GM18861 (cell line): ENCODE data around the gene DUSP2.

ENCODE experiments used
- ATAC-seq: cut with Tn5 transposase; IDR thresholded peaks from one replicate; pipeline ENCODE4 v1.9.1; 2021; ENCODE audit not compliant: unreplicated experiment

DUSP2 gene

DNA sequence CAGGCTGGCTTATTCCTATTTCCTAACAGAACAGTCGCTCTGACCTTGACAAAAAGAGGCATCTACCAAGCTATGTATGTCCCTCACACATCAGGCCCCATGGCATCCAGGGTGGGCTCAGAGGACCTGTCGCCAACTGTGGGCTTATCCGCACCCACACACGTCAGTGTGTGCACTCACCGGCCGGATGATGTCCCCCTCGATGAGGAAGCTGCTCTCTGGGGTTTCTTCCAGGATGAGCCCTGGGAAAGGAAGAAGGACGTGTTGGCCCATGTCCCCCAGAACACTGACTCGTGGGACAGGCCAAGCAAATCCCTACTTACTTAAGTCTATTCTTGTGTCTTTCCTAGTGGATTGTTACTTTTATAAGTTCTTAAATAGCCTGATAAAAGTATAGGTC, 10.1 kb downstream of the DUSP2 start:
- no peak for ATAC-seq

DNA sequence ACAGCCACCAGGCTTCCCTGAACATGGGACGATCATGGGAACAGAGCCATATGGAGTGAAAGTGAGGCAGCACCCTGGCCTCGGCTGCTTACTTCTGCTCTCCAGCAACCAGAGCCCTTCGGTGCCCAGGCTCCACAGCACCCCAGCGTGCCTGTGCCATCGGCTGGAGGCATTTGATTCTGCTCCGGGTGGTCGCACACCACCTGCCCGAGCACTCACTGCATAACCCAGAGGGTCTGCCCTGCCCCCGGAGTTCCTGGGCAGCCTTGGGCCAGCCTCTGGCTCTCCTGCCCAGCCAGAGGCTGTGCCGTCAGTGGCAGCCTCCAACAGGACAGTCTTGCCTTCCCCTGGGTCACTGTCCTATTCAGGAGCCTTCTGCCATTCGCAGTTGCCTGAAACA, 10.8 kb downstream of the DUSP2 start:
- ATAC-seq: no peak

- ATAC-seq: no peak
Measured at GRCh38 chr2:96131813-96132745, 13.2 kb downstream of the DUSP2 start.

DNA sequence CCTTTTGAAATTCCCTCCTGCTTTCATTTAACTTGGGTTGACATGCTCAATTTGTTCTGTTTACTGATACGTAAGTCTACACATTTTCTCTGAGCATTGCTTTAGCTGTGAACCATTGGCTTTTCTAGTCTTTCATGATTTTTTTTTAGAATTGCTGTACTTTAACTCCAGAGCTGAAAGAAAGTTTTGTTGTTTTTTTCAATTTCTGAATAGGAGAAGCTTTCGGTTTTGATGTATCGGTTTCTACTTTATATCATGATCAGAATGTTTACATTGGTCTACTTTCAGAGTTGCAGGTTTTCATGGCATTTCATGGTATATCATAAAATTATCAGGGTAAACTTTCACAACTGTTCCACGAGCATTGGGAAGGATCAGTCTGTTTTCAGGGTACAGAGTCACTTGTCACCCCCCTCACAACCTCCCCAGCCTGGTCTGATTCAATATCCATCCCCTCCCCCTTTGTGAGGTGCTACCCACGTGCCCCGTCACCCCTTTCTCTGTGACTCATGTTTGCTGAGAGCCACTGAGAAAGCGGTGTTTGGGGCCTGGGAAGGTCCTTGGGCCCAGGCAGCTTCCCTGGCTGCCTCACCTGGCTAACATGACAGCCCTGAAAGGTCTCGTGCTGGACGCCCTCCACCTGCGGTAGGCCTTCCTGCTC, 14.0 kb downstream of the DUSP2 start:
- no peak for ATAC-seq

- ATAC-seq: no peak
Measured at GRCh38 chr2:96130483-96130882, 14.8 kb downstream of the DUSP2 start.

DNA sequence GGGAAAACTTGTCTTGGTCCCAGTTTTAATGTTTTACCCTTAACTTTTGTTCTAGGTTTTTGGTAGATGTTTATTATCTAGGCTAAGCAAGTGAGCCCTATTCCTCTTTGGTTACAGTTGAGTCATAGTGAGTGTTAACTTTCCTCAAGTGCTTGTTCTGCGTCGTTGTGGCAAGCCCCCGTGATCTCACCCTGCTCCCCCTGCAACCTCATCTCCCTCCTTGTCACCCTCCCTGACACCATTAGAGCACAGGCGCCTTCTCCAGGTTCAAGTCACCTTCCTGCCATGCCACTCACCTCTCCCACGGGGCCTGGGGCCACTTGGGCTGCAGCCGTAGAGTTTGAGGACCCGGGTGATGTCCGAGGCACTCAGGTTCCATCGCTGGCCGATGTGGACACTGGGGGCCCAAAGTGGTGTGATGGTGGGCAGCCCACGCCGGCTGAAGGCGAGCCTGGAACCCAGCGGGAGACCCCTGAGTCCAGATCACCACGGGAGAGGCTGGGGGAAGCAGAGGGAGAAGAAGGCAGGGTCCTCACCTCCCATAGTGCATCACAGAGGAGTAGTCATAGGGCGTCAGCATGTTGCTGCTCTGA, 15.6 kb downstream of the DUSP2 start:
- ATAC-seq: no peak

DNA sequence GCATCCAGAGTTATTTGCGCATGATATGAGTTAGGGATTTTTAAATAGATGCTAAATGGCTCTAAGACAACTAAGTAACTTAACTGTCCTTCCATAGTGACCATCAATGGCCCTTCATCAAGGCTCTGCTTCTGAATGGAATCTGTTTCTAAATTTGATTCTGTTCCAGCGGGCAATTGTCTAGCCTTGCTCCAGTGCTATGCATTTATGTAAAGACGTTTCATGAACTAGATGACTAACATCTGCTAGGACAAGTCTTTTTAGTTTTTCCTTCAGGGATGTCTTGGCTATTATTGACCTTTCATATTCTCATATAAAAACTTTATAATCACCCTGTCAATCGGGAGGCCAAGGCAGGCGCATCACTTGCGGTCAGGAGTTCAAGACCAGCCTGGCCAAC, 16.8 kb downstream of the DUSP2 start:
- no peak for ATAC-seq

GRCh38 chr2:96124406-96125265, 20.6 kb downstream of the DUSP2 start:
- ATAC-seq: no peak

DNA sequence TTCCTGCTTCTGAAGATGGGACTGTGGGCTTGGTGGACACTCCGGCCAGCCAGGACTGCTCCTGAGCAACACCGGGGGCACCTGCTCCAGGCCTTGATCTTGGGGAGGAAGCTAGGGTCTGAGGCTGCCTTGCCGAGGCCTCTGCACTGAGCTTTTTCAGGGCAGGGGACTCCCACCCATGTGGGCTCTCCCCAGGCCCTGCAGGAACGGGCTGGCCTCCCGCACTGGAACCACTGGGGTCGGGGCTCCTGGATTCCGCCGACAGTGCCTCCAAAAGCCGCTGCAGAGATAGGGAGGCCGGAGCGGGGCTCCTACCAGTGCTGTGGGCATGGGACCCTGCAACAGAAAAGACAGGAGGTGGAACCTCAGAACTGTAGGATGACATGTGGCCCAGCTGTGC, 21.3 kb downstream of the DUSP2 start:
- ATAC-seq: no peak

- ATAC-seq: no peak
Measured at GRCh38 chr2:96123290-96123689, 21.9 kb downstream of the DUSP2 start.

DNA sequence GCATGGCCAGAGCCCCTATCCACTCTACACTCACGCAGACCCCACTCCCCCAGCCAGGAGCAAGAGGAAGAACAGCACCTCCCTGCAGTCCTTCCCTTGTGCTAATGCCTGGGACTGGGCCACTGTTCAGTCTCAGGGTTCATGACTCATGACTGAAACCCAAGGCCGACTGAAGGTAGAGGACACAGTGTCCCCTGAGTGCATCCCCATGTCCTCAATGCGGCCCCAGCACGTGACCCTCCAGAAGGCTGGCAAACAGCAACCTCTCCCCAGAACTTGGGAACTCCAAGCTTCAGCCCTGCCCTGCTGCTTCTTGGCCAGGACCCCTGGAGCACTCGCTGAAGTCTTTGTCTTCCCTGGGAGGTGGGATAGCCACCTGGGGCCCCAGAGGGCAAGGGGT, 22.8 kb downstream of the DUSP2 start:
- ATAC-seq: no peak

GRCh38 chr2:96121414-96121813, 23.8 kb downstream of the DUSP2 start:
- ATAC-seq: no peak

GRCh38 chr2:96120991-96121390, 24.2 kb downstream of the DUSP2 start:
- no peak for ATAC-seq

GRCh38 chr2:96120091-96120720, 25.0 kb downstream of the DUSP2 start:
- no peak for ATAC-seq

GRCh38 chr2:96119389-96119751, 25.9 kb downstream of the DUSP2 start:
- no peak for ATAC-seq

GRCh38 chr2:96118698-96119388, 26.4 kb downstream of the DUSP2 start:
- ATAC-seq: no peak

GRCh38 chr2:96117701-96118588, 27.3 kb downstream of the DUSP2 start:
- no peak for ATAC-seq

GRCh38 chr2:96116879-96117533, 28.2 kb downstream of the DUSP2 start:
- peak; percentile 38 for ATAC-seq
